Measurements from ENCODE around the gene FBXW11.

The FBXW11 gene

DNA sequence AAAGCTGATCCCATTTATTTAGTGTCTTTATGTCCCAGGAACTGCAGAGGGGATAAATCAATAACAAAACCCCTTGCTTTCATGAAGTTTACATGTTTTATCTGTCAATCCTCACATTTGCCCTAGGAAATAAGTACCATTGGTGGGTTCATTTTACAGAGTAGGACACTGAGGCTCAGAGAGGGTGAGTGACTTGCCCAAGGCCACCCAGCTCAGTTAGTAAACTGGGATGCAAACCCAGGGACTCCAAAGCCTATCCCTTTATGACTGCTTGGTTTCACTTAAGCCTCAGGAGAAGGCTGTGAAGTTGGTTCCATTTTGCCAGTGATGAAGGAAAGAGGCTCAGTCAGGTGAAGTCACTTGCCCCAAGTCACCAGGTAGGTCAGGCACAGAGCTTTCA is 168.9 kb downstream of the FBXW11 start:
- DNase-seq (ENCODE audit: low read depth): no peak
- no peak overlapping the region for H3K4me3 ChIP-seq (ENCODE audit: low read depth, low read length)
- TF ChIP-seq, protein P1, sequence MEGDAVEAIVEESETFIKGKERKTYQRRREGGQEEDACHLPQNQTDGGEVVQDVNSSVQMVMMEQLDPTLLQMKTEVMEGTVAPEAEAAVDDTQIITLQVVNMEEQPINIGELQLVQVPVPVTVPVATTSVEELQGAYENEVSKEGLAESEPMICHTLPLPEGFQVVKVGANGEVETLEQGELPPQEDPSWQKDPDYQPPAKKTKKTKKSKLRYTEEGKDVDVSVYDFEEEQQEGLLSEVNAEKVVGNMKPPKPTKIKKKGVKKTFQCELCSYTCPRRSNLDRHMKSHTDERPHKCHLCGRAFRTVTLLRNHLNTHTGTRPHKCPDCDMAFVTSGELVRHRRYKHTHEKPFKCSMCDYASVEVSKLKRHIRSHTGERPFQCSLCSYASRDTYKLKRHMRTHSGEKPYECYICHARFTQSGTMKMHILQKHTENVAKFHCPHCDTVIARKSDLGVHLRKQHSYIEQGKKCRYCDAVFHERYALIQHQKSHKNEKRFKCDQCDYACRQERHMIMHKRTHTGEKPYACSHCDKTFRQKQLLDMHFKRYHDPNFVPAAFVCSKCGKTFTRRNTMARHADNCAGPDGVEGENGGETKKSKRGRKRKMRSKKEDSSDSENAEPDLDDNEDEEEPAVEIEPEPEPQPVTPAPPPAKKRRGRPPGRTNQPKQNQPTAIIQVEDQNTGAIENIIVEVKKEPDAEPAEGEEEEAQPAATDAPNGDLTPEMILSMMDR (IDR thresholded peaks at IDR 0.05; ENCODE audit: control insufficient read depth, extremely low read depth, insufficient read depth): no peak

DNA sequence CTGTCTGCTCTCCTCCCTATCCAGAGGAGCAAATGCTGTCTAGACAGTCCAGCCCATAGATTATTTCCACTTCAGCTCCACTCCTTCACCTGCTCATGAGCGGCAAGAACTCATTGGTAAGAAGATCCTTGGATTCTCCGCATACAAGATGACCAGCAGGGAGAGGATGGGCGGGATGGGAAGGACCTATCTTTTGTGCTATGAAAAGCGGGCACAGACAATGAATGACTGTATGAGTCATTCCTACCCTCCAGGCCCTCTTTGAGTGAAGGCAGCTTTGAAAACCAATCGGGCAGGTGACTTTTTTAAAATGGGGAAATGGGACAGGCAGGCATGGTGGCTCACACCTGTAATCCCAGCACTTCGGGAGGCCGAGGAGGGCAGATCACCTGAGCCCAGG is 171.4 kb downstream of the FBXW11 start:
- H3K4me3 ChIP-seq (ENCODE audit: low read depth, low read length): no peak overlapping the region
- TF ChIP-seq, protein P1 (IDR thresholded peaks at IDR 0.05; ENCODE audit: control insufficient read depth, extremely low read depth, insufficient read depth): no peak
- no peak for DNase-seq (ENCODE audit: low read depth)

DNA sequence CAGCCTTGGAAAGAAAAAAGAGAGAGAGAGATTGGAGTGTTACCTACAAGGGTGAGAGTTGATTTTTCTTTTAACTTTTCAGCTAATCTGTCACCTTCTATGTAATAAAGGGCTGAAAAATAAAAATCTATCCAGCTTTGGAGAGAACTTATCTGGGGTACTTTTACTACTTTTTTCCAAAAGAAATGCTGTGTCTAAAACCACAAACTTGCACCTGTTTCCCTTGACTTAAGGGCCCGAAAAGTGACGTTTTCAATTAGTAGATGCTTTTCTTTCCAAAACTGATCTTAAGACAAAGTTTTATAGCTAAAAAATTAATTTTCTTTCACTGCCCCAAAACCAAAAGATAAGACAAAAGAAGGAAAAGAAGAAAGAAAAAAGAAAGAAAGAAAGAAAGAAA is 172.0 kb downstream of the FBXW11 start:
- no peak overlapping the region for H3K4me3 ChIP-seq (ENCODE audit: low read depth, low read length)
- TF ChIP-seq, protein P1 (IDR thresholded peaks at IDR 0.05; ENCODE audit: control insufficient read depth, extremely low read depth, insufficient read depth): no peak
- DNase-seq (ENCODE audit: low read depth): no peak

DNA sequence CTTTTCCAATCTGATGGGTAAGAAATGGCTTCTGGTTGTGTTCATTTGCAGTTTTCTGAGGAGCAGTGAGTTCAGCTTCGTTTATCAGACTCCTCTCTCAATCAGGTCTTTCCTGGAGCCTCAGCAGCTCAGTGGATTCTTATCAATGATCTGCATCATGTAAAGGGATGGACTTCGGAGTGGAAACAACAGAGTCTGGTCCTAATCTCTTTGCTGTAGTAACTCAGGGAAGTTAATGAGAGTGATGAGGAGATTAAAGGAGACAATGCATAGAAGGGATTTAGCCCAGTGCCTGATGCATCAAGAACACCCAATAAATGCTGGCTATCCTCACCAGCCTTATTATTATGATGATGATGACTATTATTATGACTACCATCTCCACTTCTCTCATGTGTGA is 173.7 kb downstream of the FBXW11 start:
- TF ChIP-seq, protein P1 (IDR thresholded peaks at IDR 0.05; ENCODE audit: control insufficient read depth, extremely low read depth, insufficient read depth): no peak
- DNase-seq (ENCODE audit: low read depth): no peak
- H3K4me3 ChIP-seq (ENCODE audit: low read depth, low read length): no peak overlapping the region

DNA sequence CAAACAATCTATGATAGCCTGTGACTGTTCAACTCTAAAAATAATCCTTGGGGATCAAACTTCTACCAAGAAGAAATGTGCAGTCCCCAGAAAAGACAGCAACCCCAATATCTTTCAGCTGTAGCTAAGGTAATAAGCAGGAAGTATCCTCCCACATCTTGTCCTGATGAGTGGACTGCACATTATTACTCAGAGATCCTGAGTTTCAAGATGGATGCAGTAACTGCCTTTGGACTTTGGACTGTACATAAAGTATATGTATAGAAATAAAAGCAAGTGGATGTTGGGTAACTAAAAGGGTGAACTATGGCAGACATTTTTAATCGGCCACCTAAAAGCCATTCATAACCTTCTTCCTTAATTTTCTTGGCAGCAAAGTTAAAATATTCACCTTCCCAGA is 175.8 kb downstream of the FBXW11 start:
- TF ChIP-seq, protein P1 (IDR thresholded peaks at IDR 0.05; ENCODE audit: control insufficient read depth, extremely low read depth, insufficient read depth): no peak
- DNase-seq (ENCODE audit: low read depth): no peak
- H3K4me3 ChIP-seq (ENCODE audit: low read depth, low read length): no peak overlapping the region

DNA sequence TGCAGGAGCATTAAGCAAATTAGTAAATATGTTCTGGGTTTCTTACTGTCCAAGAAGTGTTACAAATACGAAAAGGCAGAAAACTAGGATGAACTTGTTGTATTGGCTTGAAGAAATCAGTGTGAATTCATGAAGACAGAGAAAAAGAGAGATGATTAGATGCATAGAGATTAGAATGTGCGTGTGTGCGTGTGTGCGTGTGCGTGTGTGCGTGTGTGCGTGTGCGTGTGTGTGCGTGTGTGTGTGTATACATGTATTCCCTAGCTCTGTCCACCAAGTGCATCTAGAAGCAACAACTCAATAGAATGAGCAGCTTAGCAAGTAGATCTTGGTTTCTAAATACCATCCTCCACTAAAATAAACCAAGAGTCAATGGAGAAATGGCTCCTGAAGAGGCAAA is 179.3 kb downstream of the FBXW11 start:
- no peak for DNase-seq (ENCODE audit: low read depth)
- no peak overlapping the region for H3K4me3 ChIP-seq (ENCODE audit: low read depth, low read length)
- TF ChIP-seq, protein P1 (IDR thresholded peaks at IDR 0.05; ENCODE audit: control insufficient read depth, extremely low read depth, insufficient read depth): no peak

DNA sequence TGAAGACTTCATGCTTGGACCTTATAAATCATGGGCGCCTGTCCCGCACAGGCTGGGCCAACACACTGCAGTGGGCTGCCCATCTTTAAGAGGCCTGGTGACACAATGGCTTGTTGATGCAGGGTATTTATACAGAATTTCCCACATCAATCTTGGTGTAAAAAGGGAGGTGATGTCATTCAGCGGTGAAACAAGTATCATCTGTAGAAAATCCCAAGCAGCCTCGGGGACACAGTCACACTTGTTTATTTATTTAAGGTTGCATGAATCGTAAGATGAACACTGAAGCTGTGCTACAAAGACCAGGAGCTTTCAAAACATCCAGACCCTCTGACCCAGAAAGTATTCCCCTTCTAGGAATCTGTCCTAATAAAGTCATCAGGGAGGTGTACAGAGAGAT is 180.3 kb downstream of the FBXW11 start:
- TF ChIP-seq, protein P1 (IDR thresholded peaks at IDR 0.05; ENCODE audit: control insufficient read depth, extremely low read depth, insufficient read depth): no peak
- no peak overlapping the region for H3K4me3 ChIP-seq (ENCODE audit: low read depth, low read length)
- DNase-seq (ENCODE audit: low read depth): no peak

Measured in LNCaP clone FGC (cell line).